Measurements from ENCODE around the gene GPR25. TPM values are rescaled to one million over a fixed set of nuclear protein-coding genes. Genes with fewer than 3 reads are reported as not detected.

GPR25 gene
- polyA plus RNA-seq = 0.16 TPM
- long read RNA-seq, donor 1 = 0 reads
- long read RNA-seq, donor 2 = 0 reads
- long read RNA-seq, donor 3 = 0 reads
- long read RNA-seq, donor 4, partial matches to known transcripts = 0 of 1 reads
- long read RNA-seq, donor 4, other reads (novel, unspliced or antisense) = 0 of 1 reads
- long read RNA-seq, donor 5 = 0 reads
- long read RNA-seq, donor 6 = 0 reads
- long read RNA-seq, donor 7 = 0 reads
- long read RNA-seq, donor 8 = 0 reads
- long read RNA-seq, donor 9 = 0 reads
- long read RNA-seq, donor 10 = 0 reads
- long read RNA-seq, donor 11 = 0 reads

GRCh38 chr1:200872446-200873115, at the start of gene GPR25:
Gene GPR25, plus strand, starts transcription at chr1:200872981. Its CDS starts 57 bp downstream, at chr1:200873038.
- H3K4me1 ChIP-seq (ENCODE audit: control insufficient read depth, insufficient read depth, low read length) = peaks cover 7% of the 10 kb centered on the region
- H3K36me3 ChIP-seq (ENCODE audit: control insufficient read depth, insufficient read depth, low read length) = no peaks in the 10 kb centered on the region
- peaks cover 12% of the 10 kb centered on the region for H3K9me3 ChIP-seq (ENCODE audit: control insufficient read depth, low read depth, low read length)
- no peak within 1 kb of the TSS for H3K4me3 ChIP-seq (ENCODE audit: low read length)
- no CpG with 5 or more reads among the region's 23 CpGs for WGBS (ENCODE audit: insufficient coverage, low lambda C conversion rate)
- H3K27me3 ChIP-seq (ENCODE audit: control insufficient read depth, insufficient read depth, low read length) = peaks cover 62% of the 10 kb centered on the region
- H3K27ac ChIP-seq (ENCODE audit: low read length) = no peak within 1 kb of the TSS
- no peak for DNase-seq

GRCh38 chr1:200831091-200831490, 41.7 kb upstream of the GPR25 start:
- no CpG with 5 or more reads among the region's 2 CpGs for WGBS (ENCODE audit: insufficient coverage, low lambda C conversion rate)
- Histone ChIP-seq H3K4me1 (ENCODE audit: control insufficient read depth, insufficient read depth, low read length) (no peaks in the 10 kb centered on the region), H3K27me3 (ENCODE audit: control insufficient read depth, insufficient read depth, low read length) (no peaks in the 10 kb centered on the region), H3K36me3 (ENCODE audit: control insufficient read depth, insufficient read depth, low read length) (peaks cover 7% of the 10 kb centered on the region), H3K9me3 (ENCODE audit: control insufficient read depth, low read depth, low read length) (no peaks in the 10 kb centered on the region), H3K27ac (ENCODE audit: low read length) (no peak overlapping the region), H3K4me3 (ENCODE audit: low read length) (no peak overlapping the region)
- no peak for DNase-seq

GRCh38 chr1:200834383-200834782, 38.4 kb upstream of the GPR25 start:
- no CpG with 5 or more reads among the region's 5 CpGs for WGBS (ENCODE audit: insufficient coverage, low lambda C conversion rate)
- Histone ChIP-seq H3K27me3 (ENCODE audit: control insufficient read depth, insufficient read depth, low read length) (no peaks in the 10 kb centered on the region), H3K4me1 (ENCODE audit: control insufficient read depth, insufficient read depth, low read length) (no peaks in the 10 kb centered on the region), H3K27ac (ENCODE audit: low read length) (no peak overlapping the region), H3K36me3 (ENCODE audit: control insufficient read depth, insufficient read depth, low read length) (peaks cover 10% of the 10 kb centered on the region), H3K9me3 (ENCODE audit: control insufficient read depth, low read depth, low read length) (no peaks in the 10 kb centered on the region), H3K4me3 (ENCODE audit: low read length) (no peak overlapping the region)
- no peak for DNase-seq

- Histone ChIP-seq H3K4me1 (ENCODE audit: control insufficient read depth, insufficient read depth, low read length) (no peaks in the 10 kb centered on the region), H3K27me3 (ENCODE audit: control insufficient read depth, insufficient read depth, low read length) (no peaks in the 10 kb centered on the region), H3K9me3 (ENCODE audit: control insufficient read depth, low read depth, low read length) (no peaks in the 10 kb centered on the region), H3K36me3 (ENCODE audit: control insufficient read depth, insufficient read depth, low read length) (peaks cover 12% of the 10 kb centered on the region), H3K27ac (ENCODE audit: low read length) (no peak overlapping the region), H3K4me3 (ENCODE audit: low read length) (no peak overlapping the region)
- WGBS (ENCODE audit: insufficient coverage, low lambda C conversion rate) = 100% methylated on average over 1 of the region's 3 CpGs
- DNase-seq = no peak
Measured at GRCh38 chr1:200836213-200836612, 36.6 kb upstream of the GPR25 start.

- Histone ChIP-seq H3K9me3 (ENCODE audit: control insufficient read depth, low read depth, low read length) (no peaks in the 10 kb centered on the region), H3K4me3 (ENCODE audit: low read length) (no peak overlapping the region), H3K27me3 (ENCODE audit: control insufficient read depth, insufficient read depth, low read length) (no peaks in the 10 kb centered on the region), H3K4me1 (ENCODE audit: control insufficient read depth, insufficient read depth, low read length) (no peaks in the 10 kb centered on the region), H3K36me3 (ENCODE audit: control insufficient read depth, insufficient read depth, low read length) (peaks cover 15% of the 10 kb centered on the region), H3K27ac (ENCODE audit: low read length) (no peak overlapping the region)
- no peak for DNase-seq
- 54% methylated on average over 2 of the region's 2 CpGs for WGBS (ENCODE audit: insufficient coverage, low lambda C conversion rate)
Measured at GRCh38 chr1:200837931-200838571, 34.7 kb upstream of the GPR25 start.

- WGBS (ENCODE audit: insufficient coverage, low lambda C conversion rate) = 90% methylated on average over 2 of the region's 3 CpGs
- no peak overlapping the region for H3K27ac ChIP-seq (ENCODE audit: low read length)
- no peak for DNase-seq
Measured at GRCh38 chr1:200838676-200839445, 33.9 kb upstream of the GPR25 start.

GRCh38 chr1:200845360-200845759, 27.4 kb upstream of the GPR25 start:
- Histone ChIP-seq H3K4me1 (ENCODE audit: control insufficient read depth, insufficient read depth, low read length) (no peaks in the 10 kb centered on the region), H3K4me3 (ENCODE audit: low read length) (no peak overlapping the region), H3K36me3 (ENCODE audit: control insufficient read depth, insufficient read depth, low read length) (peaks cover 28% of the 10 kb centered on the region), H3K27me3 (ENCODE audit: control insufficient read depth, insufficient read depth, low read length) (no peaks in the 10 kb centered on the region), H3K9me3 (ENCODE audit: control insufficient read depth, low read depth, low read length) (no peaks in the 10 kb centered on the region), H3K27ac (ENCODE audit: low read length) (no peak overlapping the region)
- no peak for DNase-seq
- WGBS (ENCODE audit: insufficient coverage, low lambda C conversion rate) = 100% methylated on average over 1 of the region's 4 CpGs

More at GRCh38 chr1:200838676-200839445, 33.9 kb upstream of the GPR25 start:
- no peaks in the 10 kb centered on the region for H3K27me3 ChIP-seq (ENCODE audit: control insufficient read depth, insufficient read depth, low read length)
- H3K36me3 ChIP-seq (ENCODE audit: control insufficient read depth, insufficient read depth, low read length) = peaks cover 11% of the 10 kb centered on the region
- H3K4me3 ChIP-seq (ENCODE audit: low read length) = no peak overlapping the region
- no peaks in the 10 kb centered on the region for H3K4me1 ChIP-seq (ENCODE audit: control insufficient read depth, insufficient read depth, low read length)
- no peaks in the 10 kb centered on the region for H3K9me3 ChIP-seq (ENCODE audit: control insufficient read depth, low read depth, low read length)

GRCh38 chr1:200846398-200846797, 26.4 kb upstream of the GPR25 start:
- Histone ChIP-seq H3K9me3 (ENCODE audit: control insufficient read depth, low read depth, low read length) (no peaks in the 10 kb centered on the region), H3K4me1 (ENCODE audit: control insufficient read depth, insufficient read depth, low read length) (no peaks in the 10 kb centered on the region), H3K4me3 (ENCODE audit: low read length) (no peak overlapping the region), H3K27ac (ENCODE audit: low read length) (no peak overlapping the region), H3K36me3 (ENCODE audit: control insufficient read depth, insufficient read depth, low read length) (peaks cover 27% of the 10 kb centered on the region), H3K27me3 (ENCODE audit: control insufficient read depth, insufficient read depth, low read length) (no peaks in the 10 kb centered on the region)
- 100% methylated on average over 1 of the region's 1 CpG for WGBS (ENCODE audit: insufficient coverage, low lambda C conversion rate)
- no peak for DNase-seq

GRCh38 chr1:200849430-200849829, 23.4 kb upstream of the GPR25 start:
- Histone ChIP-seq H3K27ac (ENCODE audit: low read length) (no peak overlapping the region), H3K27me3 (ENCODE audit: control insufficient read depth, insufficient read depth, low read length) (no peaks in the 10 kb centered on the region), H3K36me3 (ENCODE audit: control insufficient read depth, insufficient read depth, low read length) (peaks cover 30% of the 10 kb centered on the region), H3K4me1 (ENCODE audit: control insufficient read depth, insufficient read depth, low read length) (no peaks in the 10 kb centered on the region), H3K4me3 (ENCODE audit: low read length) (no peak overlapping the region), H3K9me3 (ENCODE audit: control insufficient read depth, low read depth, low read length) (no peaks in the 10 kb centered on the region)
- no peak for DNase-seq
- 100% methylated on average over 1 of the region's 6 CpGs for WGBS (ENCODE audit: insufficient coverage, low lambda C conversion rate)

GRCh38 chr1:200850554-200850953, 22.2 kb upstream of the GPR25 start:
- H3K4me1 ChIP-seq (ENCODE audit: control insufficient read depth, insufficient read depth, low read length) = no peaks in the 10 kb centered on the region
- peaks cover 27% of the 10 kb centered on the region for H3K36me3 ChIP-seq (ENCODE audit: control insufficient read depth, insufficient read depth, low read length)
- H3K4me3 ChIP-seq (ENCODE audit: low read length) = no peak overlapping the region
- H3K27ac ChIP-seq (ENCODE audit: low read length) = no peak overlapping the region
- H3K27me3 ChIP-seq (ENCODE audit: control insufficient read depth, insufficient read depth, low read length) = no peaks in the 10 kb centered on the region
- no peaks in the 10 kb centered on the region for H3K9me3 ChIP-seq (ENCODE audit: control insufficient read depth, low read depth, low read length)
- DNase-seq = no peak

Measured in large intestine (tissue), 12 donors.